Esophagus squamous epithelium (tissue), 4 donors: ENCODE results near the gene PARVA.

Source experiments
- POLR2A ChIP-seq, 4 donors: fragments of 450-650 bp; IDR thresholded peaks; one replicate each; pipeline ENCODE4 v1.6.1; 2017; ENCODE audit warnings: antibody characterized with exemption in 4 of 4, mild to moderate bottlenecking in 4 of 4, moderate library complexity in 3 of 4
- TF ChIP-seq, protein P1 (sequence below), 6 experiments: fragments of 450-650 bp in 4 of 6; fragments of 200-600 bp in 2 of 6; sonication (generic) in 2 of 6; IDR thresholded peaks; one replicate each; pipeline ENCODE4 v1.5.1; 2016 to 2019; ENCODE audit warnings: antibody characterized with exemption in 6 of 6, mild to moderate bottlenecking in 4 of 6, moderate library complexity in 4 of 6

DNA sequence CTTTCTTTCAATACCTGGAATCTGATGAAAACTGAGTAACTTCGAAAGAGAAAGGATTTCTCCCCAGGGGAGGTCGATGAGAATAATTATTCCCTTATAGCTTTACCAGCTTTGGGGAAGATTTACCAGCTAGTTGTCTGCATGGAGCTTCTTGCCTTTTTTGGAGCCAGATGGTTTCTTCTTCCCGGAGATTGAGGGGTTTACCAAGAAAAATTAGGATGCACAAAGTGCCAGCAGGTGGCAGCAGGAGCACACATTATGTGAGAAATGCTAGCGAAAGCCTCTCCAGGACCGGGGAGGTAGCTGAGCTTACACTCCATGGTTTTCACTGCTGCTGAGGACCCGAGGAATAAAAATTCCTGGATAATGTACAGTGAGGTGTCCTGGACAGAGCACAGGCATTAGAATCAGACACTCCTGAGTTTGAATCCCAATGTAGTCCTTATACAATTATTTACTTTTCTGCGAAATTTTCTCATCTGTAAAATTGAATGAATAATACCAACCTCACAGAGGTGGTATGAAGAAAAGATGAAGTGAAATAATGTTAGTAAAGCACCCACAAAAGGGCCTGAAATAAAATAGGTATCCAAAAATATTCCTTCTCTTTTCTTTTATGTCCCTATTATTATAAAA, 46.0 kb upstream of the PARVA start:
- TF ChIP-seq, protein P1, sequence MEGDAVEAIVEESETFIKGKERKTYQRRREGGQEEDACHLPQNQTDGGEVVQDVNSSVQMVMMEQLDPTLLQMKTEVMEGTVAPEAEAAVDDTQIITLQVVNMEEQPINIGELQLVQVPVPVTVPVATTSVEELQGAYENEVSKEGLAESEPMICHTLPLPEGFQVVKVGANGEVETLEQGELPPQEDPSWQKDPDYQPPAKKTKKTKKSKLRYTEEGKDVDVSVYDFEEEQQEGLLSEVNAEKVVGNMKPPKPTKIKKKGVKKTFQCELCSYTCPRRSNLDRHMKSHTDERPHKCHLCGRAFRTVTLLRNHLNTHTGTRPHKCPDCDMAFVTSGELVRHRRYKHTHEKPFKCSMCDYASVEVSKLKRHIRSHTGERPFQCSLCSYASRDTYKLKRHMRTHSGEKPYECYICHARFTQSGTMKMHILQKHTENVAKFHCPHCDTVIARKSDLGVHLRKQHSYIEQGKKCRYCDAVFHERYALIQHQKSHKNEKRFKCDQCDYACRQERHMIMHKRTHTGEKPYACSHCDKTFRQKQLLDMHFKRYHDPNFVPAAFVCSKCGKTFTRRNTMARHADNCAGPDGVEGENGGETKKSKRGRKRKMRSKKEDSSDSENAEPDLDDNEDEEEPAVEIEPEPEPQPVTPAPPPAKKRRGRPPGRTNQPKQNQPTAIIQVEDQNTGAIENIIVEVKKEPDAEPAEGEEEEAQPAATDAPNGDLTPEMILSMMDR (IDR thresholded peaks at IDR 0.05) = peak; percentile 61 to 85 (median 77)
- TF ChIP-seq POLR2A (IDR thresholded peaks at IDR 0.05) = no peak
